Smooth muscle cell (in vitro differentiated cells): ENCODE results near the gene CDT1. TPM values are rescaled to one million over a fixed set of nuclear protein-coding genes. Genes with fewer than 3 reads are reported as not detected.

ENCODE experiments used
- DNase-seq: peaks from one replicate; lab custom pipeline; 2025; ENCODE audit not compliant: unreplicated experiment; lab: John Stamatoyannopoulos, UW
- H2AFZ ChIP-seq: fragments of 200-600 bp; sonication (generic); 2 replicates; pipeline ENCODE4 v1.6.0; 2016; ENCODE audit warnings: antibody characterized with exemption, low read depth, mild to moderate bottlenecking
- H3F3A ChIP-seq: fragments of 200-600 bp; sonication (generic); 2 replicates; pipeline ENCODE4 v1.6.0; 2017; ENCODE audit warnings: antibody characterized with exemption, low read depth
- H3K27ac ChIP-seq: fragments of 200-600 bp; sonication (generic); 2 replicates; pipeline ENCODE4 v1.5.1; 2016; ENCODE audit warnings: low read depth, mild to moderate bottlenecking
- H3K27me3 ChIP-seq: fragments of 200-600 bp; sonication (generic); 2 replicates; pipeline ENCODE4 v1.6.1; 2016; ENCODE audit warnings: low read depth, mild to moderate bottlenecking
- H3K36me3 ChIP-seq: fragments of 200-600 bp; sonication (generic); 2 replicates; pipeline ENCODE4 v1.5.1; 2016; ENCODE audit warnings: low read depth
- H3K4me1 ChIP-seq: fragments of 200-600 bp; sonication (generic); 2 replicates; pipeline ENCODE4 v1.5.1; 2016; ENCODE audit warnings: low read depth
- H3K4me2 ChIP-seq: fragments of 200-600 bp; sonication (generic); 2 replicates; pipeline ENCODE4 v1.6.0; 2016; ENCODE audit warnings: mild to moderate bottlenecking
- H3K4me3 ChIP-seq: fragments of 200-600 bp; sonication (generic); 2 replicates; pipeline ENCODE4 v1.5.1; 2016; ENCODE audit warnings: mild to moderate bottlenecking
- H3K79me2 ChIP-seq: fragments of 200-600 bp; sonication (generic); 2 replicates; pipeline ENCODE4 v1.6.0; 2016; ENCODE audit warnings: low read depth, mild to moderate bottlenecking
- H3K9ac ChIP-seq: fragments of 200-600 bp; sonication (generic); 2 replicates; pipeline ENCODE4 v1.6.0; 2016; ENCODE audit warnings: low read depth
- H3K9me3 ChIP-seq: fragments of 200-600 bp; sonication (generic); replicated peaks from 2 replicates; pipeline ENCODE4 v1.5.1; 2016; ENCODE audit warnings: low read depth
- H4K20me1 ChIP-seq: fragments of 200-600 bp; sonication (generic); 2 replicates; pipeline ENCODE4 v1.6.0; 2016; ENCODE audit warnings: low read depth
- WGBS: methylation state at CpG from one replicate; pipeline ENCODE4 v1.1.7; 2016; ENCODE audit warnings: low lambda C conversion rate; 5-methylcytosine and 5-hydroxymethylcytosine counted together
- polyA plus RNA-seq: library from polyadenylated mRNA; unstranded; fragments of >200 nt; fragmentation: Nextera tagmentation; extraction: Ambion mirVana; gene quantifications from 2 replicates; pipeline ENCODE4 v1.2.1, GENCODE V29; 2016
- total RNA-seq: library from RNA; depleted of rRNA; stranded (reverse); fragments of >200 nt; gene quantifications from 2 replicates; pipeline ENCODE4 v1.2.3, GENCODE V29; 2014
- TF ChIP-seq, protein P1 (sequence below): fragments of 200-600 bp; sonication (generic); IDR thresholded peaks from 2 replicates; pipeline ENCODE4 v1.5.1; 2017; ENCODE audit warnings: borderline replicate concordance, mild to moderate bottlenecking, antibody characterized with exemption; ENCODE audit not compliant: insufficient read depth, poor library complexity, severe bottlenecking

The CDT1 gene
- total and polyA plus RNA-seq, 2 experiments from 2014 or later, result 5.3 to 13.3 TPM

DNA sequence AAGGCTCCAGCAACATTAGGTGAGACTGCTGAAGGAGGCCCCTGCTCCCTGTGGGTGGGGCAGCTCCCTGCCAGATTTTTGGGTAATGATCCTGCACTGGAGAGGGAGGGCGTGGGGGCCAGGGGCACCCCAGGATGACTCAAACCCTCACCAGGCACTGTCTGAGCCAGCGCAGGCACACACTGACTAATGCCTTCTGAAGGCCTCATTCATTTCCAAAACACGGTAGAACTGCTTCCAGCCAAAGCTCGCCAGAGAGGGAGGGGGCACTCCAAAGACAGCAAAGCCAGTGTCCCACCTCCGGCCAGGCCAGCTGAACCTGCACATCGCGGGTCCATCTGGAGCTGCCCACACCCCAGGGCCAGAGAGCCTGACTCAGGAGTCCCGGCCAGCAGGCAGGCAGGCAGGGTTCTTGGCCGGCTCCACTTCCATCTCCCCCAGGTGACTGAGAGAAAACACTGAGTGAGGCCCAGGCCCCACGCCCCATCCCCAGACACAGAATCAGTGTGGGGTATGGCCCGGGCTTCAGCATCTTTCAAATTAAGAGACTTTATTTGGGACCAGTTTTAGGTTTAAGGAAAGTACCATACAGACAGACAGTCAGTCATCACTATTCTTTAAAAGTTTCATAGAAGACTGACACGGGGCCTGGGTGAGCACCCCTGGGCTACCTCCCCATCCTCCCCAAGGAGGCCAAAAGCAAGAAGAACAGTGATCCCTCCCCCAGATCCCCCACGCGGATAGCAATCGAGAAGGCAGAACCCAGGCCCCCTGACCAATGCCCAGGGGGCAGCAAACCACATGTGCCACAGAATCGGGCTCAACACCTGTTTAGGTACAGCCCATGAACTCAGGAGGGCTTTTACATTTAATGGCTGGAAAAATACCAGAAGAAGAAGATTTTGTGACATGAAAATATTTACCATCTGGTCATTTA is 20.9 kb upstream of the CDT1 start:
- Histone ChIP-seq H4K20me1 (peaks cover 61% of the 10 kb centered on the region), H3K79me2 (peaks cover 71% of the 10 kb centered on the region), H2AFZ (no peak overlapping the region), H3K9ac (peak overlapping the region; percentile 94), H3K4me3 (peak overlapping the region; percentile 90), H3K27me3 (no peaks in the 10 kb centered on the region), H3F3A (peaks cover 6% of the 10 kb centered on the region), H3K27ac (peak overlapping the region; percentile 94), H3K4me1 (peaks cover 19% of the 10 kb centered on the region), H3K36me3 (no peaks in the 10 kb centered on the region), H3K4me2 (peak overlapping the region; percentile 91), H3K9me3 (no peaks in the 10 kb centered on the region)
- WGBS, result 47% methylated on average over 15 of the region's 16 CpGs
- TF ChIP-seq, protein P1, sequence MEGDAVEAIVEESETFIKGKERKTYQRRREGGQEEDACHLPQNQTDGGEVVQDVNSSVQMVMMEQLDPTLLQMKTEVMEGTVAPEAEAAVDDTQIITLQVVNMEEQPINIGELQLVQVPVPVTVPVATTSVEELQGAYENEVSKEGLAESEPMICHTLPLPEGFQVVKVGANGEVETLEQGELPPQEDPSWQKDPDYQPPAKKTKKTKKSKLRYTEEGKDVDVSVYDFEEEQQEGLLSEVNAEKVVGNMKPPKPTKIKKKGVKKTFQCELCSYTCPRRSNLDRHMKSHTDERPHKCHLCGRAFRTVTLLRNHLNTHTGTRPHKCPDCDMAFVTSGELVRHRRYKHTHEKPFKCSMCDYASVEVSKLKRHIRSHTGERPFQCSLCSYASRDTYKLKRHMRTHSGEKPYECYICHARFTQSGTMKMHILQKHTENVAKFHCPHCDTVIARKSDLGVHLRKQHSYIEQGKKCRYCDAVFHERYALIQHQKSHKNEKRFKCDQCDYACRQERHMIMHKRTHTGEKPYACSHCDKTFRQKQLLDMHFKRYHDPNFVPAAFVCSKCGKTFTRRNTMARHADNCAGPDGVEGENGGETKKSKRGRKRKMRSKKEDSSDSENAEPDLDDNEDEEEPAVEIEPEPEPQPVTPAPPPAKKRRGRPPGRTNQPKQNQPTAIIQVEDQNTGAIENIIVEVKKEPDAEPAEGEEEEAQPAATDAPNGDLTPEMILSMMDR, result no peak
- peak; percentile 25 for DNase-seq

DNA sequence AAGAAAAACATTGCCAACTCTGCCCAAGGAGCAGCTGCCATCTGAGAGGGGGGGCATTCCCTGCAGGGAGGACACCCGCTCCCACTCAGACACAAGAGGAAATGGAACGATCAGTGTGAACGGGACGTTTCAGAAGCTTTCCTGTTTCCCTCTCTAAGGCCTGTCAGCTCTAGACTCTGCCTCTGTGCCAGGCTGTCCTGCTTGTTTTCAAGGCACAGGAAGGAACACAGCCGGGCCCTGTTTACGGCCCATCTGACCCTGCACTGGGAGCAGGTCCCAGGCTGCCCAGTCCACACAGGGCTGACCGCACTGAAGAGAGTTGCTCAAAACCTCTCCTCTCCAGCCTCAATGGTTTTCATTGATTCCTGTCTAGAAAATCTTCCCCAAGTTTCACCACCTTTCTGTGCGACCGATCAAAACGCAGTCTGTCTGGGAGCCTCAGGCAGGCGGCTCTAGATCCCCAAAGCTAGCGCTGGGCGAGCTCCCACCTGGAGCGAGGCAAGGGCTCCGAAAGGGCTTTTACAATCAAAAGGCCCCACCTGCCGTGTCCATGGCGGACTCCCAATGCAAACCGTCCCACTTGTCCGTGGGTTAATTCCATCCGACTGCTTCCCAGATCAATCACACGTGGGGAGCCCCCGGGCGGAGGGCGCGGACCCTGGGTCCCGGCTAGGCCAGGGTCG is 20.1 kb upstream of the CDT1 start:
- Histone ChIP-seq H3K27me3 (no peaks in the 10 kb centered on the region), H3F3A (peaks cover 6% of the 10 kb centered on the region), H3K4me2 (peak overlapping the region; percentile 91), H3K9ac (peak overlapping the region; percentile 94), H3K9me3 (no peaks in the 10 kb centered on the region), H3K4me1 (peaks cover 16% of the 10 kb centered on the region), H3K79me2 (peaks cover 62% of the 10 kb centered on the region), H2AFZ (no peak overlapping the region), H3K4me3 (peak overlapping the region; percentile 90), H3K27ac (peak overlapping the region; percentile 94), H4K20me1 (peaks cover 53% of the 10 kb centered on the region), H3K36me3 (no peaks in the 10 kb centered on the region)
- TF ChIP-seq, protein P1, result no peak
- 45% methylated on average over 27 of the region's 27 CpGs for WGBS
- DNase-seq, result no peak

DNA sequence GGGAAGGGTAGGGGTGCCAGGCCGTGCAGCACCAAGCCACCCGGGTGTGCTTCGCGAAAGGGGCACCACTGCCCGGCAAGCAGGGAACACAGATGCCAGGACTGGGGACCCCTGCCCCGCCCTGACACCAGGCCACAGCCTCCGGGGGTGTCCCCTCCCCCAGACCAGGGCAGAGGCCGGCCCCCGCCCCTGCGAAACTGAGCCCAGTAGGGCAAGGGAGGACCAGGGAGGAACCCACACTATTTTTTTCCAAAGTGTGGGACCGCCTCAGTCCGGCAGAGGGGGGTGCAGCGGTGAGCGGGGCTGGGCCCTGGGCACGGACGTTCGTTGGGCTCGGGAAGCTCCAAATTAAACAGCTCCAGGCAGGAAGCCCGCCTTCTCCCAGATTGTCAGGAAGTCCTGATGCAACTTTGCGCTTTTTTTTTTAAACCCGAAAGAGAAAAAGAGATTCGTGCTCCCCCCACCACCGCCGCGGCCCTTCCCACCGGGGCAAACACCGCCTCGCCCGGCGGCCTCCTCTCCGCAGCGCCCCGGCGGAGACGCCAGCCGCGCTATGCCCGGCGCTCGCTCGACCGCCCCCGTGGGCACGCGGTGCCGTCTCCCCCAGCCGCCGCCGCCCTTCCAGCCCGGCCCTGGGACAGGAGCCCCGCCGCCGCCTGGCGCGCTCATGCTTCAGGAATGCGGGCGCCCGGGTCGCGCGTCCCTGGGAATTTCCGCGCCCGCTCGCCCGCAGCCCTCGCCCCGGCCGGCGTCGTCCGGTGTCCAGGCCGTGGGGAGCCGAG is 19.3 kb upstream of the CDT1 start:
- peaks cover 6% of the 10 kb centered on the region for H3F3A ChIP-seq
- no peaks in the 10 kb centered on the region for H3K9me3 ChIP-seq
- peaks cover 47% of the 10 kb centered on the region for H4K20me1 ChIP-seq
- WGBS, result 6% methylated on average over 36 of the region's 74 CpGs
- peak overlapping the region; percentile 91 for H3K4me2 ChIP-seq
- peak overlapping the region; percentile 90 for H3K4me3 ChIP-seq
- TF ChIP-seq, protein P1, result peak; percentile 37
- H3K79me2 ChIP-seq, result peaks cover 55% of the 10 kb centered on the region
- H3K4me1 ChIP-seq, result peaks cover 16% of the 10 kb centered on the region
- no peak overlapping the region for H2AFZ ChIP-seq
- H3K27me3 ChIP-seq, result no peaks in the 10 kb centered on the region
- H3K36me3 ChIP-seq, result no peaks in the 10 kb centered on the region
- DNase-seq, result peak; percentile 56
- peak overlapping the region; percentile 94 for H3K27ac ChIP-seq
- peak overlapping the region; percentile 94 for H3K9ac ChIP-seq
